Gastroesophageal sphincter (tissue), 3 donors: ENCODE measurements around the gene KRTAP10-5.

ENCODE experiments used
- POLR2A ChIP-seq, 2 donors: fragments of 450-650 bp; IDR thresholded peaks; one replicate each; pipeline ENCODE4 v1.6.1; 2017; ENCODE audit warnings: antibody characterized with exemption in 2 of 2, mild to moderate bottlenecking in 2 of 2, moderate library complexity in 1 of 2
- POLR2AphosphoS5 ChIP-seq: sonication (generic); formaldehyde crosslinking; IDR thresholded peaks from one replicate; pipeline ENCODE4 v1.6.1; 2017; ENCODE audit warnings: antibody characterized with exemption
- TF ChIP-seq, protein P1 (sequence below), 4 experiments: fragments of 200-600 bp in 2 of 4; fragments of 450-650 bp in 2 of 4; sonication (generic) in 1 of 4; IDR thresholded peaks; one replicate each; pipeline ENCODE4 v1.5.1; 2017 to 2019; ENCODE audit warnings: antibody characterized with exemption in 4 of 4, mild to moderate bottlenecking in 2 of 4, moderate library complexity in 2 of 4

DNA sequence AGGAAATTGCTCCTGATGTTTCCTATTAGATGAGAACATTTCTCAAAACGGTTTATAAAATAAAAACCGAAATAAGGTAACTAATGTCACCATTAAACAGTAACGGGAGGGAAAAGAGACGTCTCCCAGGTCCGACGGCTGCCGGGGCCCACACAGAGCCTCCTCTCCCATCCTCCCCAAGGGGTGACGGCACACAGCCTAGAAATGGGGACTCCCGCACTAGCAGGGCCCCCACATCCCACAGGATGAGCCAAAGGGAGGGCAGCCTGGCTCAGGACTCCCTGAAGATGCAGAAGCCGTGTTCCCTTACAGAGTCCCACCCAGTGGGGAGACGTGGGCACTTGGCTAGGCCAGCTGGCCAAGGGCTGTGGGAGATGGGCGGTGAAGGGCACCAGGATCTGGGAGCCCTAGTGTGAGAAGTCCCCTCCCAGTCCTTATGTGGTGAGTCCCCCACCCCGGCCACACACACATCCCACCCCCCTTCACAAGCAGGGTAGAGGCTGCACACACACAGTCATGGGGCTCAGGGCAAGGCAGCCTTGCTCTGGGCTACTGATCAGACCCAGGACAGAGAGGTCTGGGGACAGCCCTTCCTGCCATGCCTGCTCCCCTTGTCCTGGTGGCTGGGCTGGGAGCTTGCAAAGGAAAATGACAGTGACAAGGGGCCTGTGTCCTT is 25.1 kb downstream of the KRTAP10-5 start:
- TF ChIP-seq POLR2AphosphoS5 (no peak), POLR2A (IDR thresholded peaks at IDR 0.05) (no peak)
- TF ChIP-seq, protein P1, sequence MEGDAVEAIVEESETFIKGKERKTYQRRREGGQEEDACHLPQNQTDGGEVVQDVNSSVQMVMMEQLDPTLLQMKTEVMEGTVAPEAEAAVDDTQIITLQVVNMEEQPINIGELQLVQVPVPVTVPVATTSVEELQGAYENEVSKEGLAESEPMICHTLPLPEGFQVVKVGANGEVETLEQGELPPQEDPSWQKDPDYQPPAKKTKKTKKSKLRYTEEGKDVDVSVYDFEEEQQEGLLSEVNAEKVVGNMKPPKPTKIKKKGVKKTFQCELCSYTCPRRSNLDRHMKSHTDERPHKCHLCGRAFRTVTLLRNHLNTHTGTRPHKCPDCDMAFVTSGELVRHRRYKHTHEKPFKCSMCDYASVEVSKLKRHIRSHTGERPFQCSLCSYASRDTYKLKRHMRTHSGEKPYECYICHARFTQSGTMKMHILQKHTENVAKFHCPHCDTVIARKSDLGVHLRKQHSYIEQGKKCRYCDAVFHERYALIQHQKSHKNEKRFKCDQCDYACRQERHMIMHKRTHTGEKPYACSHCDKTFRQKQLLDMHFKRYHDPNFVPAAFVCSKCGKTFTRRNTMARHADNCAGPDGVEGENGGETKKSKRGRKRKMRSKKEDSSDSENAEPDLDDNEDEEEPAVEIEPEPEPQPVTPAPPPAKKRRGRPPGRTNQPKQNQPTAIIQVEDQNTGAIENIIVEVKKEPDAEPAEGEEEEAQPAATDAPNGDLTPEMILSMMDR (IDR thresholded peaks at IDR 0.05) = no peak
